T-helper 1 cell treated with Interleukin-12 subunit alpha and Interleukin-12 subunit beta and Interleukin-4 antibody, amounts not matched to agents 30 μg/mL and 1 μg/mL, for 36 hours (primary cell): Measurements from ENCODE around the gene MRPS27.
A peak's percentile ranks its signal among the peaks of the same experiment; 100 is the strongest.

Experiments
- H3K27ac Mint-ChIP-seq: one replicate; pipeline ENCODE4 v1.8.0; 2021; ENCODE audit warnings: mild to moderate bottlenecking, mixed read lengths
- H3K27me3 Mint-ChIP-seq: one replicate; pipeline ENCODE4 v1.8.0; 2021; ENCODE audit warnings: low read depth, mixed read lengths
- H3K36me3 Mint-ChIP-seq: one replicate; pipeline ENCODE4 v1.8.0; 2021; ENCODE audit warnings: low read depth, mixed read lengths
- H3K4me1 Mint-ChIP-seq: one replicate; pipeline ENCODE4 v1.8.0; 2021; ENCODE audit warnings: low read depth, mixed read lengths
- H3K4me3 Mint-ChIP-seq: one replicate; pipeline ENCODE4 v1.8.0; 2021; ENCODE audit warnings: mild to moderate bottlenecking, moderate library complexity, mixed read lengths
- H3K9me3 Mint-ChIP-seq: one replicate; pipeline ENCODE4 v1.8.0; 2021; ENCODE audit warnings: mixed read lengths

Gene MRPS27

GRCh38 chr5:72209147-72210115, 110.6 kb downstream of the MRPS27 start:
- H3K36me3 Mint-ChIP-seq: peaks cover 3% of the 10 kb centered on the region
- no peaks in the 10 kb centered on the region for H3K4me1 Mint-ChIP-seq
- no peak overlapping the region for H3K27ac Mint-ChIP-seq
- no peaks in the 10 kb centered on the region for H3K9me3 Mint-ChIP-seq
- peaks cover 6% of the 10 kb centered on the region for H3K27me3 Mint-ChIP-seq
- no peak overlapping the region for H3K4me3 Mint-ChIP-seq

- Mint-ChIP-seq H3K4me1 (no peaks in the 10 kb centered on the region), H3K9me3 (no peaks in the 10 kb centered on the region), H3K36me3 (peaks cover 3% of the 10 kb centered on the region), H3K4me3 (no peak overlapping the region), H3K27ac (no peak overlapping the region), H3K27me3 (peaks cover 6% of the 10 kb centered on the region)
Observed at GRCh38 chr5:72208324-72208926, 111.6 kb downstream of the MRPS27 start.

- H3K27ac Mint-ChIP-seq: no peak overlapping the region
- H3K27me3 Mint-ChIP-seq: peaks cover 11% of the 10 kb centered on the region
- no peaks in the 10 kb centered on the region for H3K9me3 Mint-ChIP-seq
- H3K4me1 Mint-ChIP-seq: no peaks in the 10 kb centered on the region
- no peak overlapping the region for H3K4me3 Mint-ChIP-seq
- peaks cover 3% of the 10 kb centered on the region for H3K36me3 Mint-ChIP-seq
Observed at GRCh38 chr5:72206994-72207393, 113.0 kb downstream of the MRPS27 start.

DNA sequence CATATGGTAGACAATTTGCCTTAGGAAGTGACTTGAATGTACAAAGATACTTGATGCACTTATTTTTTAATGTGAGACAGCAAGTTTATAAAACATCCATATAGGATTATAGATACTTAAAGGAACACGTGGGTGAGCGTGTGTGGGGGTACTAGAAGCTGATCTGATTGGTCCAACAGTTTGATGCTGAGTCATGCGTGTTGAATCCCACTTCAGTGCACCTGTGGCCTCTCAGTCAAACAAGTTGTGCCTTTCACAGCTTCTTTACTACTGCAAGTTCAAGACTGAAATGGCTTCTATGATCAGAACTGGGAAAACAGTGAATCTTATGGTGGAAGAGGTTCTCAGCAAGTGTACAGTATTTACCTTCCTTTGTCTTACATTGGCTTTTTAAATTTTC, 113.9 kb downstream of the MRPS27 start:
- H3K4me3 Mint-ChIP-seq: no peak overlapping the region
- peaks cover 3% of the 10 kb centered on the region for H3K36me3 Mint-ChIP-seq
- no peaks in the 10 kb centered on the region for H3K9me3 Mint-ChIP-seq
- H3K27me3 Mint-ChIP-seq: peaks cover 11% of the 10 kb centered on the region
- no peaks in the 10 kb centered on the region for H3K4me1 Mint-ChIP-seq
- H3K27ac Mint-ChIP-seq: no peak overlapping the region

- no peak overlapping the region for H3K4me3 Mint-ChIP-seq
- H3K27ac Mint-ChIP-seq: no peak overlapping the region
- peaks cover 11% of the 10 kb centered on the region for H3K27me3 Mint-ChIP-seq
- H3K9me3 Mint-ChIP-seq: no peaks in the 10 kb centered on the region
- H3K4me1 Mint-ChIP-seq: no peaks in the 10 kb centered on the region
- peaks cover 3% of the 10 kb centered on the region for H3K36me3 Mint-ChIP-seq
Observed at GRCh38 chr5:72205431-72206009, 114.5 kb downstream of the MRPS27 start.

DNA sequence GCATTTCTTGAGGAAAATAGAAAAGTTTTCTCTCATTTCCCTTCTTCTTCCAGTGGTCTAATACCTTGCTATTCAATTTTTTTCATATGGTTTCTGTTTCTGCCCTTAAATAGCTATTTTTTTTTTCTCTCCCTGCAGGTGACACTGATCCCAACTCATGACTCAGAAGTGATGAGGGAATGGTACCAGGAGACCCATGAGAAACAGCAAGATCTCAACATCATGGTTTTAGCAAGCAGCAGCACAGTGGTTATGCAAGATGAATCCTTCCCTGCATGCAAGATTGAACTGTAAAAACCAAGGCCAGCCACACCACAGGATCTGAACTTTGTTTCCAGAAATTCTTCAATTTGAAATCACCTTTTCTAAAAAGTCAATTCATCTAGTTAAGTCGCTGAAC, 115.1 kb downstream of the MRPS27 start:
- H3K4me1 Mint-ChIP-seq: no peaks in the 10 kb centered on the region
- peaks cover 11% of the 10 kb centered on the region for H3K27me3 Mint-ChIP-seq
- no peaks in the 10 kb centered on the region for H3K9me3 Mint-ChIP-seq
- no peak overlapping the region for H3K27ac Mint-ChIP-seq
- no peak overlapping the region for H3K4me3 Mint-ChIP-seq
- H3K36me3 Mint-ChIP-seq: peaks cover 3% of the 10 kb centered on the region

DNA sequence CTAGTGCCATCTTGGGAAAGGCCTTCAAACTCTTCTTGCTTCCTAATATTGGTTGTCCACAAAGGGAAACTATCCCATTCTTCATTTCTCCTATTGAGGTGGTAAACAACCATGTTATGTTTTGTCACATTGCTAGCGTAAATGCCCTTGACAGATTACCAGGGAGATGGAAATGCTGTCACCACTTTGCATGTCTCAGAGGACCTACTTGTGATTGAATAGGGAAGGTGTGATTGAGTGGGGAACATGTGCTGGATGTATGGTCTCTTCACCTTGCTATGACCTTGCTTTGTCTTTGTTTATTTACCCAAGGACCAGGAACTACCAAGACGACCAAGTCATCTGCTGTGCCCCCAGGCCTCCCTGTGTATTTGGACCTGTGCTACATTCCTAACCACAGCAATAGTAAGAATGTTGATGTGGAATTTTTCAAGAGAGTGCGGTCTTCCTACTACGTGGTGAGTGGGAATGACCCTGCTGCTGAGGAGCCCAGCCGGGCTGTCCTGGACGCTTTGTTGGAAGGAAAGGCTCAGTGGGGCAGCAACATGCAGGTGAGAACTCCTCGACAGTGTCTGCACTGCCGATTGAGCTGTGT, 116.7 kb downstream of the MRPS27 start:
- Mint-ChIP-seq H3K27me3 (peaks cover 15% of the 10 kb centered on the region), H3K4me3 (no peak overlapping the region), H3K27ac (no peak overlapping the region), H3K9me3 (no peaks in the 10 kb centered on the region), H3K4me1 (no peaks in the 10 kb centered on the region), H3K36me3 (peaks cover 3% of the 10 kb centered on the region)

- Mint-ChIP-seq H3K4me3 (no peak overlapping the region), H3K27ac (no peak overlapping the region), H3K36me3 (peaks cover 3% of the 10 kb centered on the region), H3K27me3 (peaks cover 17% of the 10 kb centered on the region), H3K4me1 (no peaks in the 10 kb centered on the region), H3K9me3 (no peaks in the 10 kb centered on the region)
Observed at GRCh38 chr5:72202331-72202825, 117.7 kb downstream of the MRPS27 start.

DNA sequence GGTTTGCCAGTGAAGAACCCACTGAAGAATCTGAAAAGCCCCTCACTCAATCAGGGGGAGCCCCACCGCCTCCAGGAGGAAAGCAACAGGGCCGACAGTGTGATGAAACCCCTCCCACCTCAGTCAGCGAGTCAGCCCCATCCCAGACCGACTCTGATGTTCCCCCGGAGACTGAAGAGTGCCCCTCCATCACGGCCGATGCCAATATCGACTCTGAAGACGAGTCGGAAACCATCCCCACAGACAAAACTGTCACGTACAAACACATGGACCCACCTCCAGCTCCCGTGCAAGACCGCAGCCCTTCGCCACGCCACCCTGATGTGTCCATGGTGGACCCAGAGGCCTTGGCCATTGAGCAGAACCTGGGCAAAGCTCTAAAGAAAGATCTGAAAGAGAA, 120.4 kb downstream of the MRPS27 start:
- Mint-ChIP-seq H3K4me3 (no peak overlapping the region), H3K27ac (no peak overlapping the region), H3K36me3 (no peaks in the 10 kb centered on the region), H3K27me3 (peaks cover 38% of the 10 kb centered on the region), H3K9me3 (peaks cover 7% of the 10 kb centered on the region), H3K4me1 (peaks cover 7% of the 10 kb centered on the region)

DNA sequence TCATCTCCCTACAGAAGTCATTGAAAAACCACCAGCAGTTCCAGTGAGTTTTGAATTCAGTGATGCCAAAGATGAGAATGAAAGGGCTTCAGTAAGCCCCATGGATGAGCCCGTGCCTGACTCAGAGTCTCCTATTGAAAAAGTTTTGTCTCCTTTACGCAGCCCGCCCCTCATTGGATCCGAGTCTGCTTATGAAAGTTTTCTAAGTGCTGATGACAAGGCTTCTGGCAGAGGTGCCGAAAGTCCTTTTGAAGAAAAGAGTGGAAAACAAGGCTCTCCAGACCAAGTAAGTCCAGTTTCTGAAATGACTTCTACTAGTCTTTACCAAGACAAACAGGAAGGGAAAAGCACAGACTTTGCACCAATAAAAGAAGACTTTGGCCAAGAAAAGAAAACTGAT, 122.6 kb downstream of the MRPS27 start:
- H3K36me3 Mint-ChIP-seq: no peaks in the 10 kb centered on the region
- H3K27me3 Mint-ChIP-seq: peaks cover 52% of the 10 kb centered on the region
- H3K27ac Mint-ChIP-seq: no peak overlapping the region
- H3K9me3 Mint-ChIP-seq: peaks cover 7% of the 10 kb centered on the region
- no peak overlapping the region for H3K4me3 Mint-ChIP-seq
- H3K4me1 Mint-ChIP-seq: peaks cover 7% of the 10 kb centered on the region

GRCh38 chr5:72195581-72195980, 124.5 kb downstream of the MRPS27 start:
- Mint-ChIP-seq H3K27me3 (peaks cover 70% of the 10 kb centered on the region), H3K9me3 (peaks cover 7% of the 10 kb centered on the region), H3K4me1 (peaks cover 7% of the 10 kb centered on the region), H3K4me3 (no peak overlapping the region), H3K36me3 (no peaks in the 10 kb centered on the region), H3K27ac (no peak overlapping the region)

- H3K4me1 Mint-ChIP-seq: peaks cover 7% of the 10 kb centered on the region
- peaks cover 7% of the 10 kb centered on the region for H3K9me3 Mint-ChIP-seq
- peak overlapping the region; percentile 39 for H3K27ac Mint-ChIP-seq
- H3K27me3 Mint-ChIP-seq: peaks cover 77% of the 10 kb centered on the region
- H3K36me3 Mint-ChIP-seq: no peaks in the 10 kb centered on the region
- H3K4me3 Mint-ChIP-seq: no peak overlapping the region
Observed at GRCh38 chr5:72194846-72195245, 125.2 kb downstream of the MRPS27 start.

GRCh38 chr5:72191404-72191803, 128.6 kb downstream of the MRPS27 start:
- Mint-ChIP-seq H3K27me3 (peaks cover 81% of the 10 kb centered on the region), H3K4me3 (no peak overlapping the region), H3K27ac (no peak overlapping the region), H3K4me1 (peaks cover 7% of the 10 kb centered on the region), H3K36me3 (no peaks in the 10 kb centered on the region), H3K9me3 (peaks cover 7% of the 10 kb centered on the region)

DNA sequence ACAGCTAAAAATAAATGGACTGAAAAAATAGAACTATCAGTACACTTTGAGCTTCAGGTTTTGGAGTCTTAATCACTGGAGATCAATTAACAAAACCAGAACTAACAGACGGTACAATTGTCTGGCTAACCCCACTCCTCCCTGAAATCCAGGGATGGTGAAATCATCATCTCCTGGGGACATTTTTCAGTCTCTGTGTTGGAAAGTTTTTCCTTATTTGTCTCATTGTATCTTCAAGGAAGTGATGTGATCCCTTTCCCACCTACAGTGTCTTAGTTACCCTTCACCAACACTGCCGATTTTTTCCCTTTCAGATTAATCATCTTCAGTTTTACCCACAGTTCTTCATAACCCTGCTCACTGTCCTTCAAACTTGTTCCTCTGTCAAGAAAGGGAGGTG, 130.9 kb downstream of the MRPS27 start:
- Mint-ChIP-seq H3K4me1 (no peaks in the 10 kb centered on the region), H3K27me3 (peaks cover 65% of the 10 kb centered on the region), H3K36me3 (no peaks in the 10 kb centered on the region), H3K27ac (no peak overlapping the region), H3K4me3 (no peak overlapping the region), H3K9me3 (no peaks in the 10 kb centered on the region)
